GM19395 (cell line): ENCODE results near the gene ACTC1.

ENCODE experiments used
- ATAC-seq: cut with Tn5 transposase; IDR thresholded peaks from one replicate; pipeline ENCODE4 v1.9.1; 2021; ENCODE audit warnings: mild to moderate bottlenecking, moderate library complexity; ENCODE audit not compliant: unreplicated experiment

The ACTC1 gene

DNA sequence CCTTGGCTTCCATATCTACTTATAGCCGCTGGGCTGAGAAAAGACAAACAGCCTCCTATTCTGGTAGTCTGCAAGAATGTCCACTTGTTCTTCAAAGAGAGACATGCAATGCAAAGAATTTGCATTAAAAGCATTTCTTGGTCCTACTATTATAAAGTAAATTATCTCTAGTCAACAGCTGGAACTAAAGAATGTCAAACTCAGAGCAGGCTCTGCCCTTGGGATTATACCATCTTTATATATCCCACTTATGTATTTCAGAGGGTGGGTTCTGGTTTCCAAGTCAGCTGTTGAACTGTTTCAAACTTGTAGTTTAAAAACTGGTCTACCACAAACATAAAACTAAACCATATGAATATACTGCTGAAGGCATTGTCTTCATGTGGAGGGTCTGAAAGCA is 7.0 kb upstream of the ACTC1 start:
- ATAC-seq: no peak

DNA sequence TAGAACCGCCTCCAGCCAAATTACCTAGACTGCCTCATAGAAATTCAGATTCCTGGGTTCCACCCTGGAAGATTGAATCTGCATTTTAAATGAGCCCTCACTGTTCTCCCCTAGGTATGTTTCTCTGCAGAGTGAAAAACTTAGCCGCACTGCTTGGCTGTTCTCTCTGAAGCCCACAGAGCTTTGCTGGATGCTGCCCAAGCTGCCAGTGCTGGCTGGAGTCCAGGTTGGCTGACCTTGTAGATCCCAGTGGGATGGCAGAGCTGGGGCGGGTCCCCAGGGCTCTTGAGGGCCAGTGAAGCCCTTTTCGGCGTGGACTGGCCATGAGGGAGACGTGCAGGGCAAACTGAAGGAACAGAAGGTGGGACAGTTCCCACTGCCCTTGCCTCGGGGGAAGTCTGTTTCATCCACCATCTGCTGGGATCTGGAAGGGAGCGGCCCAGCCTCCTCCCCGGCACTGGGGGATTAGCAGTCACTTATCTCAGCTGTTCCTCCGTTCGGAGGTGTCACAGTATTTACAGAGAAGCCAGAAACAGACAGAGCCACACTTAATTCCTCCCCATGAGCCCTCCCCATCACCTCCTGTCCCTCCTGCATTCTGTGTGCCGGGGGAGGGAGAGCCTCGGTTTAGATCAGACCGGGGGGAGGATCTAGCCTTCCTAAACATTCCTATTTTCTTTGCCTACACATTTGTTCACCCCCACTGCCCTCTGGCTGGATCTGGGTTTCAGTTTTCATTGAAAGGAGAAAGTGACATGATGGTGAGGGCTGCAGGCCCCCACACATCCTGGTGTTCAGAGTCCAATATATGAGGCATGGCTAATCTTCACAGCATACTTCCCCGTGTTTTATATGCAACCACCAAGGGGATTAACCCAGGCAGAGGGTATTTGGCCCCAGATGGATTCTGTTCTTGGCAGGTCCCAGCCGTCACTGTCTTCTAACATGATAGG is 4.1 kb upstream of the ACTC1 start:
- ATAC-seq: no peak

DNA sequence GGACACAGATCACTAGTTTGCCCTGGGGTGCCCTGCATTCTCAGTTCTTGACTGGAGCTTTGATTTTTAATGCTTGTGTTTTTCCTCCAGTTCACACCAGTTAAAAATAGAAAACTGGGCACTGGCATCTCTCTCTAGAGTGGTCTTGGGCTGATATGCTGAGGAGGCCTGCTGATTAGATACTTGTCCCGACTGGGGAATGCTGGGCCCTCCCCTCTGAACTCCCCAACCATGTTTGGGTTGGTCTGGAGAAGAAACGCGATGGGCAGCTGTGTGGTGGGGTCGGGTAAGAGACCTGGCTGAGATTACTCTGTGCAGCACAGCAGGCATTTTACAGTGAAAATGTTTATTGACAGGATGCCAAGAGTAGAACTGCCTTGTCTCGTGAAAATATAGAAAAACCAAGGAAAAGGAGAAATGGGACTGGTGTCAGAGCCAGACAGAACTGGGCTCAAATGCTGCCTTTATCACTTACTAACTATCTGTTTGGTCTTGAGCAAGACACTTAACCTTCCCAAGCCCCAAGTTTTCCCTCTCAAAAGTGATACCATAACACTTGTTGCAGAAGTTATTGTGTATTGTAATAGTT is 1.6 kb upstream of the ACTC1 start:
- ATAC-seq: no peak

DNA sequence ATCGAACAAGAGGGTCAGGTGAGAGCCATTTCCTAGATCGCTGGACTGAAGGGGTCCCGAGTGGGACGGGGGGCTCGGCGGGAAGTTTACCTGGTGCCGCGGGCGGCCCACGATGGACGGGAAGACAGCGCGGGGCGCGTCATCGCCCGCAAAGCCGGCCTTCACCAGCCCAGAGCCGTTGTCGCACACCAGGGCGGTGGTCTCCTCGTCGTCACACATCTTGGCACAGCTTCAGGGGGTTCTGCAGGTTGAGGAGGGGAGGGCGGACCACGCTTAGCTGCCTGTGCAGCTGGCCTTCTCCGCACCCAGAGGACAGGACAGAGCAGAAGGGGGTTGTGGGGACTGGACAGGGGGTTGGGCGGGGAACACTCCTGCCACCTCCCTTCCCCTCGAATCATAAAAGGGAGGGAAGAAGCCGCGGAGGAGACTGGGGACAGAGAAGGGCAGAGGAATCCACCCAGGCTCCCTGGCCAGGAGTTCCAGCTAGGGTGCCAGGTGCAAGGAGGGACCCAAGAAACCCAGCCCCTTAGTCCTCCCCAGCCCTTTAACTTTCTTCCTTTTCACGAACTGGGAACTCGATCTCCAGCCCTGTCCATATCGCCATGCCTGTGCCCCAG is 651 bp downstream of the ACTC1 start:
- no peak for ATAC-seq

DNA sequence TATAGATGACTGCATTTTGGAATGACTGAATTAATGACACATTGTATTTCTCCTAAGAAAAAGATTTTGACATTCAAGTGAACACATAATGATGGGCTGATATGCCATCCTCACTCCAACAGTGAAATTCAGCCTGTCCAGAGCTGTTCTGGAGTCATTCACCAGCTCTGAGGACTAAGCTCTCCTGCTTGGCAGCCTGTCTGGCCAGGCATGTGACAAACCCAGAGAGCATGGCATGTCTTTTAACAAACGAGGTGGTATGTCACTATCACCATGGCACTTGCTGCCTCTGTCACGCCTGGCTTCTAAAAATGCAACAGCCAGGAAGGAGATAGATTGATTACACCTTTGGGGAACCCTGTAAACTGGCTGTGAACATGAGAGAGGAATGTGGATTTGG is 1.4 kb downstream of the ACTC1 start:
- ATAC-seq: no peak

DNA sequence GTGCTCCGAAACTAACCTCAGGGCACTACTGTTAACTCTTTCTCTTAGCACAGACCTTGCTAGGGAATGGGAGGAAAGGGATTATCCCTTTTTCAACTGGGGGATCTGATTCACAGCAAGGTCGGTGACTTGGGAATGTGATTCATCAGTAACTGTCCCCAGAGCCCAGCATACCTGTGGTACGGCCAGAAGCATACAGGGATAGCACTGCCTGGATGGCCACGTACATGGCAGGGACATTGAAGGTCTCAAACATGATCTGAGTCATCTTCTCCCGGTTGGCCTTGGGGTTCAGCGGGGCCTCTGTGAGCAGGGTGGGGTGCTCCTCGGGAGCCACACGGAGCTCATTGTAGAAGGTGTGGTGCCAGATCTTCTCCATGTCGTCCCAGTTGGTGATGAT is 2.3 kb downstream of the ACTC1 start:
- no peak for ATAC-seq

DNA sequence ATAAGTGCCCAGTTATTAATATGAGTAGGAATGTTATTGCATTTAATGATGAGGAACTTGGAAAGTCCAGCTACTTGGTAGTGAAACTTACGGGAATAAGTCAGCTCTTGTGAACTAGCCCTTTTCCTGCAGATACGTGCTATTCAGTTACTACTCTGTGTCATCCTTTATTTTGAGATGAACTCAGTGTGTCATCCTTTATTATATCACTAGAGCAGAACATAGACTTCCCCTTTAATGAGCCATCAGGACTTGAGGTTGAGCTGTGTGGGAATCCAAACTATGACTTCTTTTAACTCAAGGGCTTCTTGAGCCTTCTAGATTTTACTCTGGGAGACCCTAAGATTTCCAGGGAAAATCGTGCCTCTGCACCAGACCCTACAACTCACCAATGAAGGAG is 3.6 kb downstream of the ACTC1 start:
- no peak for ATAC-seq

DNA sequence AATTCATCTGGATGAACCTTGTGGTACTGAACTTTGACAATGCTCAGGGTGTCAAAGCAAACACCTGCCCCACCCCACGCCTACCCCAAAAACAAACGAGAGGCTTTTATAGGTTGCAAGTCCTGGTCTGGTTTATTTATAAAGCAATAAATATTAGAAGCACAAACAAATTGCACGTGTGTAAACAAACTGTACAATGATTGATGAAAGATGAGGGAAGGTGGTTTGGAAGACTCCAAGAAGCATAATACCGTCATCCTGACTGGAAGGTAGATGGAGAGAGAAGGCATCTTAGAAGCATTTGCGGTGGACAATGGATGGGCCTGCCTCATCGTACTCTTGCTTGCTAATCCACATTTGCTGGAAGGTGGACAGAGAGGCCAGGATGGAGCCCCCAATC is 5.2 kb downstream of the ACTC1 start:
- ATAC-seq: no peak

DNA sequence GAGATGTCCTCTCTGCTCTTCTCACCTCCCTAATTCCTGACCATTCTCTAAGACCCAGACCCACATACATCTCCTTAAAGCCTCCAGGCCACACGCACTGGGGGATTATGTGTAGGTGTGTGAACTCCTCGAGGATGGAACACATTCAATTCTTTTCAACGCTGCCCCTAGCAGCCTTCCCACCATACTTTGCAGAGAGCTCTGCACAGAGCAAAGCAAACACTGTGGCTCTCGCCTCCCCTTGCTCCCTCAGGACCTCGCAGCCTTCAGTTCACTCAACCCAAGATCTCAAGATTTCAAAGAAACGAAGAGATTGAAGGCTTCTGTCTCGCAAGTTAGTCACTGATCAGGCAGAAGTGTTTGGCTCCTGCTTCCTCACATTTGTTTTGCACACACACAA is 6.0 kb downstream of the ACTC1 start:
- no peak for ATAC-seq

DNA sequence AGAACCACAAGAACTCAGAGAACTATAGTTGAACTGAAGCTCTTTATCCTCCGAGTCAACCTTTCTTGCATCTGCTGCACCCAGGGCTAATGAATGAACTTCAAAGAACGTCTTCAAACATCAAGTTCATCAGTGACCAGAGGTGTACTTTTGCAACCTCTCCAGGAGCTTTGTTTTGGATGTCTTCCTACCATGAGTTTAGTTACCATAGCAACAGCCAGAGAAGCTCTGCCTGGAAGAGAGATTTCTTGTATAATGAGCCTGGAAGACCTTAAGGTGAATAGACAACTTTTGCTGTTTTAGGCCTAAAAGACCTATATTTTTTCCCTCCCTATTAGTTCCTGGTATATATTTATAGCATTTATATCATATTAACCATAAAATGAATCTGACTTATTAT is 9.1 kb downstream of the ACTC1 start:
- no peak for ATAC-seq

DNA sequence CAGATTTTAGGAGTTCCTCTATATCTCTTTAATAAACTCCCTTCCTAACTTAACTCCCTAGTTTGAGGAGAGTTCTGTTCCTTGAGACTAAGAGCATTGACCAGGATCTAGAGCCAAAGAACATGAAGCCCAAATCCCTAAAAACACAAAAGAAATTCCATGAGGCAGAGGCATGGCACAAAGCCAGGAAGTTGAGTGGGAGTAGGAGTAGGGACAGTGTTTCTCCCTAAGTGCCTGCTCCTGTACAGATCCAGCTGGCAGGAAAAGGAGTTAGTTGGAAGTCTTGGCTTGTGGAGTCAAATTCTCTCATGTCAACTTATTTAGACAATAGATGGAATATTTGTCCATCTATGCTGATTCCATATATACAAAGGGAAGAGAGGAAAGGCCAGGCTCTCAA is 11.4 kb downstream of the ACTC1 start:
- ATAC-seq: no peak

DNA sequence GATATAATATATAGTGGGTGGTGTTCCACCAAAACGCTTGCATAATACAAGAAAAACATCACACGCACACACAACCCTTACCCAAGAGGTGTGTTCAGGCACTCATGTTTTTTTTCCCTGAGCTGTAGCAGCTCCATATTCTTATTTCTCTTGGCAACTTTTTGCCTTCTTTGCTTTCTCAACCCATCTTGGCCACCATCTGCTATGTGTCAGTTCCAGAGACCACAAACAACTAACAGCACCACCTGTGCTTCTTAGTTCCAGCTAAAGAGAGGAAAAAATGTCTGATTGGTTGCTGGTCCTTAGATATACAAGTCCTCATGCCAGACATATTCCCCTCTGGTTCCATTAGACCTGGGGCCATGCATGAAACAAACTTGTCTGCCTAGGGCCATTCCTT is 11.9 kb downstream of the ACTC1 start:
- no peak for ATAC-seq

DNA sequence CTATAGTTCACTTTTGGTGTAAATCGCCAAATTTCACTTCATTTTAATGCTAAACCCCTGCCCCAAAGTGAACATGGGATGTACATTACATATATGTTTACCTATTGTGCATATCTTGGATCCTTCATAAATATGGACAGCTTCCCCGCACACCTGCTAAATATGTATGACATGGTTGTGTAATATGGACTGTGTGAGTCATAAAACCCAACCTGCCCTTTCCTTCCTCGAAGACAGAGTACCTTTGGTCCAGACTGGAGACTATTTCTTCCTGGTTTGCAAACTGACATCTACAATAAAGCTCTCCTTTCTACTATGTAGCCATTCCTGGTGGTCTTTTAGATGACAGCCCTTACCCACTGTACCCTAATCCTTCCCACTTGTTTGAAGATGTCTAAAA is 12.4 kb downstream of the ACTC1 start:
- no peak for ATAC-seq

DNA sequence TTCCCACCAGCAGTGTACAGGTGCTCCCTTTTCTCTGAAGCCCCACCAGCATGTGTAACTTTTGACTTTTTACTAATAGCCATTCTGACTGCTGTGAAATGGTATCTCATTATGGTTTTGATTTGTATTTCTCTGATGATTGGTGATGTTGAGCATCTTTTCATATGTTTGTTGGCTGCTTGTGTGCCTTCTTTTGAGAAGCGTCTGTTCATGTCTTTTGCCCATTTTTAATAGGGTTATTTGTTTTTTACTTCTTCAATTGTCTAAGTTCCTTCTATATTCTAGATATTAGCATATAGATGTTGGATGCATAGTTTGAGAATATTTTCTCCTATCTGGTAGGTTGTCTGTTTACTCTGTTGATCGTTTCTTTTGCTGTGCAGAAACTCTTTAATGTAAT is 14.6 kb downstream of the ACTC1 start:
- ATAC-seq: no peak

DNA sequence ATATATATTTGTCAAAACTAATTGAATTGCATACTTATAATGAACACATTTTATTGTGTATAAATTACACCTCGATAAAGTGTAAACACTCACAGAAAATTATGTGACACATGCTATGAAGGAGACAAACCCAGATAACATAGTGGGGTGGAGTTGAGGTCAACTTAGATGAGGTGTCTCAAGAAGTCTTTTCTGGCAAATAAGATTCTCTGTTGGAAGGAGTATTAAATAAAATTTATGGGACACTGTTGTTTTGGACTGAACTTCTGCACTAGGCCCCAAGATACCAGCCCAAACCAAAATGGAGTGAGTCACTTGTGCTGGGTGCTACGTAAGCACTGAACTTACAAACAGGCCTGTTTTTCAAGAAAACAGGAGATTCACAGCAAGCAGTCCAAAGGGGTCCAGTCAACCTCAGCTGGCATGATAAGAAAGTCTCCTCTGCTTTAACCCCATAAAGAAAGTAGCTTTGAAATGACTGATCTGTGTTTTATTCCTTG is 18.7 kb downstream of the ACTC1 start:
- no peak for ATAC-seq

DNA sequence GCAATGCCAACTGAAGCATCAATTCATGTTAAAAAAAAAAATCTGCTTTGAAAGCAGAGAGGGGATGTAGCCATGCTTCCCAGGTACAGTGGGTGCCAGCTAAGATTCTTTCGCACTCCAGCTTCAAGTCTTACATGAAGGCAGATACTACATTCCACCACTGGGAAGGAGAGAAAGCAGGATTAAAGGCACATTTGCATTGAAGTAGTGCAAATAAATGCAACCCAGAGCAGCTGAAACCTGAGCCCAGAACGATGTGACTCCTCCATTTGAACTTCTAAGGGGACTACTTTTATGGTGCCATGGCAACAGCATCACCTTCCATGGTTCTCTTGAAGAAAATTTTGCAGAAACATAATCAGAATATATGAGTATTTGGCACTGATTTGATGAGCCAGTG is 21.4 kb downstream of the ACTC1 start:
- ATAC-seq: no peak

DNA sequence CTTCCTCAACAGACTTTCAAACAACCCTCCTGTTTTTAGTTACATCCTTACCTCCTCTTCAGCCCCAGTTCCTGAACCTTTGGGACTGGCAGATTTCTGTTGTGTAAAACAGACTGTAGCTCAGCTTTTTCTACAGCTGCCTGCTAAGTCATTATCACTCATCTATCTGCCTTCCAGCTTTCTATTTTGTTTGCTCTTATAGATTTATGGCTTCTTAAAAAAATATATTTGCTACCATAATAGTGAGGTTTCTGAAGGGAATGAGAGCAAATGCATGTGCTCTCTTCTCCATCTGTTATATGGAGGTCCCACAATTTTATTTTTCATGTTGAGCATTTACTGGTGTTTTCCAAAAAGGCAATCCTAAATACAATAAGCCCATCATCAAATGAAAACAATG is 22.3 kb downstream of the ACTC1 start:
- no peak for ATAC-seq

DNA sequence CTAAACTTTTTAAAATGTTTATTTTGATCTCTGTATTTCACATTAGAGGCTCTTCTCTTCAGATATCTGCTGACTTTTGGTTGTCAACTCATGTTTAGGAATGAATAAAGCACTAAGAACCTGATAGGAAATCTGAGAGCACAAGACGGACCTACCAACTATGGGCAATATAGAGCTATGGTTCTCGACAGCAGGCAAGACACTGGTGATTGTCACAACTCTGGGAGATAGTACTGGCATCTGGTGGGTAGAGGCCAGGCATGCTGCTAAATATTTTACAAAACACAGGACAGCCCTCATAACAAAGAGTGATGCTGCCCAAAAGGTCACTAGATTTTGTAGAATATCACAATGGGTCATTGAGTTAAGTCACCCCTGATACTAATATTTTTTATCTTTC is 23.0 kb downstream of the ACTC1 start:
- no peak for ATAC-seq

DNA sequence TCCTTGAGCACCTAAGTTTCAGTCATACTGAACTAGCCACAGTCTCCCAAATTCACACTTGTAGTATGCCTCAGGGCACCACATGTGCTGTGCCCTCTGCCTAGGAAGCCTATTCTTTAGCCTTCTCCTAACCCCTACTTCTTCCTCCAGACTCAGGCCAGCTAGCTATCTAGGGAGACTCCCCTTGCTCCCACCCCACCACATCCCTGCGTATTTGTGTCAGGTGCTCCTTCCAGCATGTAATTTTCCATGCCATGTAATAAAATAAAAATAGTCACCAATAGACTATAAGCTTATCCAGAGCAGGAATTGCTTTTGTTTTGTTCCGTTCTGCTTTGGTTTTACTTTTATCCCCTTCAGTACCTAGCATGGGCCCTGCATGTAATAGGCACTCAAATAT is 25.6 kb downstream of the ACTC1 start:
- ATAC-seq: no peak

DNA sequence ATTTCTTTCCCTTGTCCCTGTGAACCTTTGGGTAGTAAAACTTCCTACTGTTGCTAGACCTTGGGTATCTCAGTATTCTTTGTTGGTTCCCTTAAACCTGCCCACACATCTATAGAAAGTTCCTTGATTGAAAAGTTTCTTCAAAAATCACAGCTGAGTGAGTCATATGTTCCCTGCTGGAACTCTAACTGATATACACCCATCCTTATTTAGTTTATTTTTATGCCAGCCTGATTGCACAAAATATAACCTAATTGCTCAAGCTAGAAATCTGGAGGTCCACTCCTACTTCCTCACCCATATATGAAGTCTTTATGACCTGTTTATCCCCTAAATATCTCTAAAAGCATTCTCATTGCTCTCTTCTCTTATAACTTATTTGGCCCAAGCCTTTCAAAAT is 26.8 kb downstream of the ACTC1 start:
- ATAC-seq: no peak

DNA sequence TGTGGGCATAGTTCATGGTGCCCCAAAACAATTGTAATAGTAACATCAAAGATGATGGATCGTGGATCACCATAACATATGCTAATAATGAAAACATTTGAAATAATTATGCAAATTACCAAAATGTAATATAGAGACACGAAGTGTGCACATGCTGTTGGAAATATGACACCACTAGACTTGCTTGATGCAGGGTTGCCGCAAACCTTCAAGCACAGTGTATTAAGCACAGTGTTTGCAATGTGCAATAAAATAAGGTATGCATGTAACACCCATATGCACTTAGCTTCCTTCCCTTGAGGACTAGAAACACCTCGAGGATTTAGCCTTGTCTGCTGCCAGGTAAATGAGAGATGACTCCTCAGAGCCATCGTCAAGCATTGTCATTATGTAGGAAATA is 29.6 kb downstream of the ACTC1 start:
- no peak for ATAC-seq

DNA sequence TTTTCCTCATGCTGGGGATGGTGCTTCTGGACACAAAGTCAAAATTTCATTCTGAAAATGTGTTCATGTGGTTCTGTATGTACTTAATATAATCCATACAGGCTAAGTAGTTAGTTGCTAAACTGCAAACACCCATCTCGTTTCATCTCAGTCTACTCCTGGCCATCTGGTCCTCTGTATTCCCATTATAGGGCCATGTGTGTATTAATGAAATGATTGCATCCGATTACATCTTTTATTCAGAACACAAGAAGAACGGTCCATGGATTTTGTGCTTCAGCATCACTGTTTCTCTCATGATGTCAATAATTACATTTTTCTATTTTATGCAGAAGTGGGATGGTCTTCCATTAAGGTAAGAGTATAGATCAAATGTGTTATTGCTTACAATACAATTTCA is 34.4 kb downstream of the ACTC1 start:
- no peak for ATAC-seq
